Measurements from ENCODE around the gene METRNL.
"Not testable (repeated sequence)": the region's sequence is repeated elsewhere in the genome, so short reads cannot be mapped to it uniquely, and the experiment has no call there.

The METRNL gene

GRCh38 chr17:83046448-83047181 is 32.8 kb upstream of the METRNL start:
- DNase-seq (ENCODE audit: insufficient read length, low spot score) (no peak), FAIRE-seq (no peak)
- TF ChIP-seq POLR2A (IDR thresholded peaks at IDR 0.05; ENCODE audit: low read depth, low read length), result no peak

GRCh38 chr17:83047182-83047478 is 32.3 kb upstream of the METRNL start:
- FAIRE-seq (no peak), DNase-seq (ENCODE audit: insufficient read length, low spot score) (no peak)
- no peak for TF ChIP-seq POLR2A (IDR thresholded peaks at IDR 0.05; ENCODE audit: low read depth, low read length)

- not testable (repeated sequence) for DNase-seq (ENCODE audit: insufficient read length, low spot score); FAIRE-seq
Measured at GRCh38 chr17:83047818-83048475, 31.5 kb upstream of the METRNL start.

GRCh38 chr17:83050651-83051395 is 28.6 kb upstream of the METRNL start:
- peak; percentile 26; the same call in 1 of the 2 replicates for TF ChIP-seq POLR2A (IDR thresholded peaks at IDR 0.05; ENCODE audit: low read depth, low read length)
- DNase-seq (ENCODE audit: insufficient read length, low spot score) (no peak), FAIRE-seq (no peak)

- DNase-seq (ENCODE audit: insufficient read length, low spot score) (peak; percentile 97), FAIRE-seq (no peak)
- peak; percentile 98 for TF ChIP-seq POLR2A (IDR thresholded peaks at IDR 0.05; ENCODE audit: low read depth, low read length)
Measured at GRCh38 chr17:83051396-83052240, 27.8 kb upstream of the METRNL start.

- no peak for TF ChIP-seq POLR2A (IDR thresholded peaks at IDR 0.05; ENCODE audit: low read depth, low read length)
- no peak for FAIRE-seq
- DNase-seq (ENCODE audit: insufficient read length, low spot score), result no peak
Measured at GRCh38 chr17:83052241-83052564, 27.2 kb upstream of the METRNL start.

- DNase-seq (ENCODE audit: insufficient read length, low spot score) (no peak), FAIRE-seq (no peak)
- no peak for TF ChIP-seq POLR2A (IDR thresholded peaks at IDR 0.05; ENCODE audit: low read depth, low read length)
Measured at GRCh38 chr17:83053021-83053681, 26.3 kb upstream of the METRNL start.

- no peak for TF ChIP-seq POLR2A (IDR thresholded peaks at IDR 0.05; ENCODE audit: low read depth, low read length)
- no peak for FAIRE-seq
- DNase-seq (ENCODE audit: insufficient read length, low spot score), result no peak
Measured at GRCh38 chr17:83053739-83054451, 25.5 kb upstream of the METRNL start.

- DNase-seq (ENCODE audit: insufficient read length, low spot score), result no peak
- no peak for FAIRE-seq
- TF ChIP-seq POLR2A (IDR thresholded peaks at IDR 0.05; ENCODE audit: low read depth, low read length), result no peak
Measured at GRCh38 chr17:83054518-83055125, 24.8 kb upstream of the METRNL start.

GRCh38 chr17:83055176-83055575 is 24.2 kb upstream of the METRNL start:
- not testable (repeated sequence) for DNase-seq (ENCODE audit: insufficient read length, low spot score); FAIRE-seq

GRCh38 chr17:83055911-83056582 is 23.4 kb upstream of the METRNL start:
- TF ChIP-seq POLR2A (IDR thresholded peaks at IDR 0.05; ENCODE audit: low read depth, low read length), result no peak
- DNase-seq (ENCODE audit: insufficient read length, low spot score), result peak; percentile 77
- FAIRE-seq, result no peak

Data from H54 (cell line).